Measurements from ENCODE around the gene ZNF180. TPM values are rescaled to one million over a fixed set of nuclear protein-coding genes. Genes with fewer than 3 reads are reported as not detected.
A peak's percentile ranks its signal among the peaks of the same experiment; 100 is the strongest.
"Not testable (repeated sequence)": the region's sequence is repeated elsewhere in the genome, so short reads cannot be mapped to it uniquely, and the experiment has no call there.

The ZNF180 gene
- total RNA-seq, 1 donor from 2014 or later = 7.0 TPM

DNA sequence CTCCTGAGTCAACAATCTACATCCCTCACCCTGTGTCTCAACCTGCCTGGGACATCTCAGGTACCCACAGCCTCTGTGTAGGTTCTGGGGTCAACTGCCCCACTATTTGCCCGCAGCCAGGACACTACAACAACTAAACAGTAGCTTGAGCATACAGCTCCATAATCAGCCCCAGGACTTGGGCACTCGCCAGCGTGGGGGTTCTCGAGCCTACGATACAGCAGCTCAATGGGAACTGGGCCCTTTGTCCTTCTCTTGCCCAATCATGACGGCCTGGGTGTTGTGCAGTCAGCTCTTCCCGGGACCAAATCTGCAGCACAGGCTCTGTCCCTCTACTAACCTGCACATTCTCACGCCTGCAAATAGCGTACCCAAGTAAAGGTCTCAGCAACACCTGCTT is 1.3 kb downstream of the ZNF180 start:
- Mint-ChIP-seq H3K9me3 (ENCODE audit: unreplicated experiment) (peaks cover 22% of the 10 kb centered on the region), H3K4me1 (ENCODE audit: unreplicated experiment) (peaks cover 25% of the 10 kb centered on the region), H3K27me3 (ENCODE audit: unreplicated experiment) (peaks cover 4% of the 10 kb centered on the region), H3K4me3 (ENCODE audit: unreplicated experiment) (peak overlapping the region; percentile 95), H3K27ac (ENCODE audit: unreplicated experiment) (no peak overlapping the region), H3K36me3 (ENCODE audit: unreplicated experiment) (peaks cover 45% of the 10 kb centered on the region)
- DNase-seq (ENCODE audit: extremely low spot score, unreplicated experiment) = no peak
- TF ChIP-seq, protein P1, sequence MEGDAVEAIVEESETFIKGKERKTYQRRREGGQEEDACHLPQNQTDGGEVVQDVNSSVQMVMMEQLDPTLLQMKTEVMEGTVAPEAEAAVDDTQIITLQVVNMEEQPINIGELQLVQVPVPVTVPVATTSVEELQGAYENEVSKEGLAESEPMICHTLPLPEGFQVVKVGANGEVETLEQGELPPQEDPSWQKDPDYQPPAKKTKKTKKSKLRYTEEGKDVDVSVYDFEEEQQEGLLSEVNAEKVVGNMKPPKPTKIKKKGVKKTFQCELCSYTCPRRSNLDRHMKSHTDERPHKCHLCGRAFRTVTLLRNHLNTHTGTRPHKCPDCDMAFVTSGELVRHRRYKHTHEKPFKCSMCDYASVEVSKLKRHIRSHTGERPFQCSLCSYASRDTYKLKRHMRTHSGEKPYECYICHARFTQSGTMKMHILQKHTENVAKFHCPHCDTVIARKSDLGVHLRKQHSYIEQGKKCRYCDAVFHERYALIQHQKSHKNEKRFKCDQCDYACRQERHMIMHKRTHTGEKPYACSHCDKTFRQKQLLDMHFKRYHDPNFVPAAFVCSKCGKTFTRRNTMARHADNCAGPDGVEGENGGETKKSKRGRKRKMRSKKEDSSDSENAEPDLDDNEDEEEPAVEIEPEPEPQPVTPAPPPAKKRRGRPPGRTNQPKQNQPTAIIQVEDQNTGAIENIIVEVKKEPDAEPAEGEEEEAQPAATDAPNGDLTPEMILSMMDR (IDR thresholded peaks at IDR 0.05) = no peak

DNA sequence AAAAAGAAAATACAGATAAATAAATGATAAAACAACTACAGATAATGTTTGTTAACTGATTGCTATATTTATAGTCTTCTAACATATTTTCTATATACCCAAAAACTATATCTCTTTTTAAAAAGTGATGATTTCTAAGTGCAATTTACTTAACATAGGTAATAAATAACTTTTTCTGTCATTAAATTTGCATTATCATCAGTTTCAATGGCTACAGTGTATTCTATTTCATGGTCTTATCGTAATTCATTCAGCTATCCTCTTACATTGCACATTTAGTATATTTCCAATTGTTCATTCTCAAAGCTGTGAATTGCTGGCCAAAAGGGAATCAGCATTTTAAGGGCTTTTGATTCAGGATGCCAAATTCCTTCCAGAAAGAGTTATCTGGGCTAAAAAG is 3.6 kb downstream of the ZNF180 start:
- Mint-ChIP-seq H3K27me3 (ENCODE audit: unreplicated experiment) (no peaks in the 10 kb centered on the region), H3K9me3 (ENCODE audit: unreplicated experiment) (peaks cover 43% of the 10 kb centered on the region), H3K27ac (ENCODE audit: unreplicated experiment) (no peak overlapping the region), H3K36me3 (ENCODE audit: unreplicated experiment) (peaks cover 64% of the 10 kb centered on the region), H3K4me1 (ENCODE audit: unreplicated experiment) (peaks cover 25% of the 10 kb centered on the region), H3K4me3 (ENCODE audit: unreplicated experiment) (no peak overlapping the region)
- no peak for DNase-seq (ENCODE audit: extremely low spot score, unreplicated experiment)
- TF ChIP-seq, protein P1 (IDR thresholded peaks at IDR 0.05) = no peak

DNA sequence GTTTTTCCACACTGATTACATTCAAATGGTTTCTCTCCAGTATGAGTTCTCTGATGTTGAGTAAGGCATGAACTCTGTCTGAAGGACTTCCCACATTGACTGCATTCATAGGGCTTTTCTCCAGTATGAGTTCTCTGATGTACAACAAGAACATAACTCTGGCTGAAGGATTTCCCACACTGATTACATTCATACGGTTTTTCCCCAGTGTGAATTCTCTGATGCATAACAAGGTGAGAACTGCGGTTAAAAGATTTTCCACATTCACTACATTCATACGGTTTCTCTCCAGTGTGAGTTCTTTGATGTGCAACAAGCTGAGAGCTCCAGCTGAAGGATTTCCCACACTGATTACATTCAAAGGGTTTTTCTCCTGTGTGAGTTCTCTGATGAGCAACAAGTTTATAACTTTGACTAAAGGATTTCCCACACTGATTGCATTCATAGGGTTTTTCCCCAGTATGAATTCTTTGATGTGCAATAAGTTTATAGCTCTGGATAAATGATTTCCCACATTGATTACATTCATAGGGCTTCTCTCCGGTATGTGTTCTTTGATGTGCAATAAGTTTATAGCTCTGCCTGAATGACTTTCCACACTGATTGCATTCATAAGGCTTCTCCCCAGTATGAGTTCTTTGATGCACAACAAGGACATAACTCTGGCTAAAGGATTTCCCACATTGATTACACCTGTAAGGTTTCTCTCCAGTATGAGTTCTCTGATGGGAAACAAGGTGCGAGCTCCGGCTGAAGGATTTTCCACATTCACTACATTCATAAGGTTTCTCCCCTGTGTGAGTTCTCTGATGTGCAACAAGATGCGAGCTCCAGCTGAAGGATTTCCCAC is 23.5 kb downstream of the ZNF180 start:
- Mint-ChIP-seq H3K4me1 (ENCODE audit: unreplicated experiment) (no peaks in the 10 kb centered on the region), H3K36me3 (ENCODE audit: unreplicated experiment) (peaks cover 91% of the 10 kb centered on the region), H3K4me3 (ENCODE audit: unreplicated experiment) (no peak overlapping the region), H3K9me3 (ENCODE audit: unreplicated experiment) (peaks cover 65% of the 10 kb centered on the region), H3K27me3 (ENCODE audit: unreplicated experiment) (no peaks in the 10 kb centered on the region), H3K27ac (ENCODE audit: unreplicated experiment) (no peak overlapping the region)
- TF ChIP-seq, protein P1 (IDR thresholded peaks at IDR 0.05) = no peak
- DNase-seq (ENCODE audit: extremely low spot score, unreplicated experiment) = no peak

DNA sequence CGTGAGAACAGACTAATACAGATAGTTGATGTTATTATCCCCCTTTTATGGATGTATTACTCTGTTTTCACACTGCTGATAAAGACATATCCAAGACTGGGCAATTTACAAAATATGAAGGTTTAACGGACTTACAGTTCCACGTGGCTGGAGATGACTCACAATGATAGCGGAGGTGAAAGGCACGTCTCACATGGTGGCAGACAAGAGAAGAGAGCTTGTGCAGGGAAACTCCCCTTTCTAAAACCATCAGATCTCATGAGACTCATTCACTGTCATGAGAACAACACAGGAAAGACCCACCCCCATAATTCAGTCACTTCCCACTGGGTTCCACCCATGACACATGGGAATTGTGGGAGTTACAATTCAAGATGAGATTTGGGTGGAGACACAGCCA is 31.6 kb downstream of the ZNF180 start:
- H3K27ac Mint-ChIP-seq (ENCODE audit: unreplicated experiment); DNase-seq (ENCODE audit: extremely low spot score, unreplicated experiment); H3K27me3 Mint-ChIP-seq (ENCODE audit: unreplicated experiment); H3K4me3 Mint-ChIP-seq (ENCODE audit: unreplicated experiment); H3K4me1 Mint-ChIP-seq (ENCODE audit: unreplicated experiment): not testable (repeated sequence)
- peaks cover 85% of the 10 kb centered on the region for H3K9me3 Mint-ChIP-seq (ENCODE audit: unreplicated experiment)
- H3K36me3 Mint-ChIP-seq (ENCODE audit: unreplicated experiment) = peaks cover 18% of the 10 kb centered on the region

DNA sequence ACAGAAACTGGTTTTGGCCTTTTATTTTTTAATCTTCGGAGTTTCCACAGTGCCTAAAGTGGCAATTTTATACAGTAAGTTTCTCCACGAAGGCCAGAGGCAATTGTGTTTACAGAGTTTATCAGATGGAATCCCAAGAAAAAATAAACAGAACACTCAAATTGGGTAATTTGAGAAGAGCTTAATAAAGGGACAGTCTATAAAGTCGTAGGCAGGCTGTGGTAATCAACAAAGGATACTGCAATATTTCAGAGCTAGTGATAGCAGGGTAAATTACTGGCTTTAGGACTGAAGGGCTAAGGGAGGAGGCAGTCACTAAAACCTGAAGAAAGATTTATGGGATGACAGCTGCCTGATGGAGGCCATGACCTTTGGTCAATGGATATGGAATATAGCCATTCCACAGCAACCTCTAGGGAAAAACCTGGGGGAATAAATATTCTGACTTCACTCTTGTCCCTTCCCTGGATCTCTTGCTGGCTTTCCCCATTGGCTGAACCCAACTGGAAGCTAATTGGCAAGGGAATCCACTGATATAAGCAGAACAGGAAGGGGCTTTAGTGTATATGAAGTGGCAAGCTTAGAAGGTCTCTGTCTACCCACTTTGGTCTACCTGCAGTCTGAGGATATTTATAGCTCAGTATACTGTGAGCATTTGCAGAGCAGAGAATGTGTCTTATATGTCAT is 37.6 kb downstream of the ZNF180 start:
- not testable (repeated sequence) for H3K4me3 Mint-ChIP-seq (ENCODE audit: unreplicated experiment); H3K36me3 Mint-ChIP-seq (ENCODE audit: unreplicated experiment); DNase-seq (ENCODE audit: extremely low spot score, unreplicated experiment); H3K27me3 Mint-ChIP-seq (ENCODE audit: unreplicated experiment); H3K4me1 Mint-ChIP-seq (ENCODE audit: unreplicated experiment); H3K27ac Mint-ChIP-seq (ENCODE audit: unreplicated experiment)
- peaks cover 58% of the 10 kb centered on the region for H3K9me3 Mint-ChIP-seq (ENCODE audit: unreplicated experiment)

DNA sequence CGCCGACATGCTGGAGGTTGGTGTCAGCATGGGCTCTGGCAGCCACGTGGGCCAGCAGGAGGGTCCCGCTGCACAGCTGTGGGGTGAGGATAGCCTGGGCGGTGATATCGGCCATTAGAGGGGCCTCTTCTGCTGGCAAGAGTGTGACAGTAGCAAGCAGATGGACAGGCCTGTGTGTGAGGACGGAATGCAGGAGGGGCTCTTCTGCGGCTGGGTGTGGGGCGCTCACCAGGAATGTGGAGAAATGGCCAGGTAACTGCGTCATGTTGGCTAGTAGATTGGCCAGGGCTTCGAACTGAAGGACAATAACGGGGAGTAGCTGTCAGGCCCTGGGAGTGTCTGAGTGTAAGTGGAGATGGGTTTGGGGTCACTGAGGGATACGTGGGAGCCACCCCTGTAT is 44.3 kb downstream of the ZNF180 start:
- not testable (repeated sequence) for H3K27me3 Mint-ChIP-seq (ENCODE audit: unreplicated experiment); H3K36me3 Mint-ChIP-seq (ENCODE audit: unreplicated experiment); H3K4me3 Mint-ChIP-seq (ENCODE audit: unreplicated experiment); DNase-seq (ENCODE audit: extremely low spot score, unreplicated experiment); H3K27ac Mint-ChIP-seq (ENCODE audit: unreplicated experiment); H3K4me1 Mint-ChIP-seq (ENCODE audit: unreplicated experiment)
- H3K9me3 Mint-ChIP-seq (ENCODE audit: unreplicated experiment) = peaks cover 47% of the 10 kb centered on the region
